Measurements from ENCODE around the gene PCYOX1L. TPM values are rescaled to one million over a fixed set of nuclear protein-coding genes. Genes with fewer than 3 reads are reported as not detected.

Gene PCYOX1L
- total and polyA plus RNA-seq, 9 of the 15 experiments (the other 6 are each of a cell fraction or from before 2014, with no cell fraction given): 2.3 to 17.9 (median 6.0) TPM

GRCh38 chr5:149345147-149345891 lies 12.5 kb upstream of the PCYOX1L start, which contains the start of gene GRPEL2 (continued):
- peak in 1 of 2 experiments; percentile 30; a peak in 2 of 4 replicates for TF ChIP-seq TBL1XR1 (IDR thresholded peaks at IDR 0.05; ENCODE audit: low read length in 2 of 2)
- no peak for TF ChIP-seq E4F1 (CRISPR knock-in tag; IDR thresholded peaks at IDR 0.05; ENCODE audit: borderline replicate concordance)
- no peak for TF ChIP-seq ZBTB1 (CRISPR knock-in tag; IDR thresholded peaks at IDR 0.05; ENCODE audit: borderline replicate concordance, low read depth)
- no peak for TF ChIP-seq CREB5 (CRISPR knock-in tag; IDR thresholded peaks at IDR 0.05)
- peak; percentile 77; the same call in 1 of the 2 replicates for TF ChIP-seq ZC3H11A (IDR thresholded peaks at IDR 0.05; ENCODE audit: low read depth, low read length)
- TF ChIP-seq HMGXB4 (CRISPR knock-in tag; IDR thresholded peaks at IDR 0.05): peak; percentile 36; the same call in 1 of the 2 replicates
- TF ChIP-seq GATAD2A (IDR thresholded peaks at IDR 0.05): no peak
- peak; percentile 75 for TF ChIP-seq L3MBTL2 (IDR thresholded peaks at IDR 0.05)
- TF ChIP-seq ARHGAP35 (IDR thresholded peaks at IDR 0.05; ENCODE audit: partially characterized antibody): no peak
- peak; percentile 61; the same call in 1 of the 2 replicates for TF ChIP-seq BRD4 (IDR thresholded peaks at IDR 0.05)
- peak; percentile 60 for TF ChIP-seq SIN3B (IDR thresholded peaks at IDR 0.05; ENCODE audit: low read depth)
- peak in 1 of 2 experiments; percentile 85; a peak in 2 of 3 replicates for TF ChIP-seq CBX3 (IDR thresholded peaks at IDR 0.05; ENCODE audit: borderline replicate concordance in 1 of 2, low read length in 2 of 2)
- no peak for TF ChIP-seq ZNF668 (CRISPR knock-in tag; IDR thresholded peaks at IDR 0.05)
- no peak for TF ChIP-seq DNMT1 (IDR thresholded peaks at IDR 0.05)
- no peak for TF ChIP-seq PPARD (CRISPR knock-in tag; IDR thresholded peaks at IDR 0.05)
- no peak for TF ChIP-seq FIP1L1 (IDR thresholded peaks at IDR 0.05; ENCODE audit: low read depth, low read length, poor library complexity, severe bottlenecking)
- TF ChIP-seq ZNF655 (CRISPR knock-in tag; IDR thresholded peaks at IDR 0.05): no peak
- TF ChIP-seq NUFIP1 (IDR thresholded peaks at IDR 0.05; ENCODE audit: partially characterized antibody): no peak
- peak; percentile 78; the same call in 1 of the 2 replicates for TF ChIP-seq ATF7 (IDR thresholded peaks at IDR 0.05)
- no peak for TF ChIP-seq ZNF175 (CRISPR knock-in tag; IDR thresholded peaks at IDR 0.05; ENCODE audit: low read depth)
- no peak for TF ChIP-seq ZNF785 (CRISPR knock-in tag; IDR thresholded peaks at IDR 0.05)
- peak; percentile 82 for TF ChIP-seq EGR1 (conservative IDR thresholded peaks at IDR 0.05)
- peak; percentile 34; the same call in 1 of the 2 replicates for TF ChIP-seq DPF2 (IDR thresholded peaks at IDR 0.05)

Data from K562 (cell line).